Testis (tissue), 3 donors: ENCODE measurements around the gene TBC1D10B. TPM values are rescaled to one million over a fixed set of nuclear protein-coding genes. Genes with fewer than 3 reads are reported as not detected.
"Not testable (repeated sequence)": the region's sequence is repeated elsewhere in the genome, so short reads cannot be mapped to it uniquely, and the experiment has no call there.

Experiments used
- DNase-seq: peaks from one replicate; pipeline ENCODE4 v3.0.0-alpha.2; 2019
- H3K27ac ChIP-seq, 2 donors: fragments of 200-600 bp; sonication (generic); one replicate each; pipeline ENCODE4 v1.5.1; 2019
- H3K27me3 ChIP-seq: fragments of 200-600 bp; sonication (generic); one replicate; pipeline ENCODE4 v1.5.1; 2019
- H3K36me3 ChIP-seq: fragments of 200-600 bp; sonication (generic); one replicate; pipeline ENCODE4 v1.5.1; 2017; ENCODE audit warnings: low read depth; ENCODE audit errors: missing control alignments
- H3K4me1 ChIP-seq: fragments of 200-600 bp; sonication (generic); one replicate; pipeline ENCODE4 v1.5.1; 2019
- H3K4me3 ChIP-seq, 2 donors: fragments of 200-600 bp; sonication (generic); one replicate each; pipeline ENCODE4 v1.5.1; 2017 to 2019
- H3K9me3 ChIP-seq: fragments of 200-600 bp; sonication (generic); one replicate; pipeline ENCODE4 v1.5.1; 2017
- POLR2A ChIP-seq: fragments of 450-650 bp; IDR thresholded peaks from one replicate; pipeline ENCODE4 v1.6.1; 2017; ENCODE audit warnings: antibody characterized with exemption, mild to moderate bottlenecking, moderate library complexity
- WGBS, 2 donors: methylation state at CpG; one replicate each; pipeline ENCODE4 v1.1.5; 2018; 5-methylcytosine and 5-hydroxymethylcytosine counted together
- intact Hi-C: fragments of 100-400 bp; cut with DNase I; formaldehyde crosslinking; loops from one replicate; pipeline ENCODE4 v1.15.1; 2023; ENCODE audit warnings: low total_unique reads
- polyA plus RNA-seq: library from polyadenylated mRNA; stranded (reverse); fragments of 350-450 nt; fragmentation: Illumina TruSeq; extraction: RNeasy Lipid Tissue Mini Kit (QIAGEN cat#74804); gene quantifications from one replicate; pipeline ENCODE4 v1.2.3, GENCODE V29; 2014; ENCODE audit warnings: low read depth, low replicate concordance; ENCODE audit not compliant: insufficient read depth
- total RNA-seq, 2 donors: library from RNA; depleted of rRNA; stranded (reverse); fragments of >200 nt; gene quantifications; one replicate each; pipeline ENCODE4 v1.2.3, GENCODE V29; 2016
- TF ChIP-seq, protein P1 (sequence below), 3 experiments: fragments of 450-650 bp in 2 of 3; fragments of 200-600 bp in 1 of 3; sonication (generic) in 1 of 3; IDR thresholded peaks; one replicate each; pipeline ENCODE4 v1.5.1; 2016 to 2019; ENCODE audit warnings: antibody characterized with exemption in 3 of 3, mild to moderate bottlenecking in 2 of 3, moderate library complexity in 1 of 3

Gene TBC1D10B
- total and polyA plus RNA-seq, 3 donors from 2014 or later = 60.5 to 86.2 (median 64.0) TPM

DNA sequence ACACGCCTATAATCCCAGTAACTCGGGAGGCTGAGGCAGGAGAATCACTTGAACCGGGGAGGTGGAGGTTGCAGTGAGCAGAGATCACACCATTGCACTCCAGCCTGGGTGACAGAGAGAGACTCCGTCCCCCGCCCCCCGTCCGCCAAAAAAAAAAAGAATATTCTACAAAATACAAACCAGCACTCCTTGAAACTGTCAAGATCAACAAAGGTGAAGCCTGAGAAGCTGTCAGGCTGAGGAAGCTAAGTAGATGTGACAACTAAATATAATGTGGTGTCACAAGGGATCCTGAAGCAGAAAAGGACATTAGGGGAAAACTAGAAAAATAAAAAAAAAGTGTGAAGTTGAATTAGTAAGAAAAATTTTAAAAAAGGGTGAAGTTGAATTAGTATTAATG, 21.4 kb downstream of the TBC1D10B start:
- no peak for DNase-seq
- H3K27me3 ChIP-seq = no peaks in the 10 kb centered on the region
- H3K36me3 ChIP-seq = no peaks in the 10 kb centered on the region
- H3K4me3 ChIP-seq = no peak overlapping the region
- H3K27ac ChIP-seq = no peak overlapping the region
- intact Hi-C loops = no loop called here
- no peaks in the 10 kb centered on the region for H3K9me3 ChIP-seq
- peaks cover 17% of the 10 kb centered on the region for H3K4me1 ChIP-seq
- TF ChIP-seq, protein P1, sequence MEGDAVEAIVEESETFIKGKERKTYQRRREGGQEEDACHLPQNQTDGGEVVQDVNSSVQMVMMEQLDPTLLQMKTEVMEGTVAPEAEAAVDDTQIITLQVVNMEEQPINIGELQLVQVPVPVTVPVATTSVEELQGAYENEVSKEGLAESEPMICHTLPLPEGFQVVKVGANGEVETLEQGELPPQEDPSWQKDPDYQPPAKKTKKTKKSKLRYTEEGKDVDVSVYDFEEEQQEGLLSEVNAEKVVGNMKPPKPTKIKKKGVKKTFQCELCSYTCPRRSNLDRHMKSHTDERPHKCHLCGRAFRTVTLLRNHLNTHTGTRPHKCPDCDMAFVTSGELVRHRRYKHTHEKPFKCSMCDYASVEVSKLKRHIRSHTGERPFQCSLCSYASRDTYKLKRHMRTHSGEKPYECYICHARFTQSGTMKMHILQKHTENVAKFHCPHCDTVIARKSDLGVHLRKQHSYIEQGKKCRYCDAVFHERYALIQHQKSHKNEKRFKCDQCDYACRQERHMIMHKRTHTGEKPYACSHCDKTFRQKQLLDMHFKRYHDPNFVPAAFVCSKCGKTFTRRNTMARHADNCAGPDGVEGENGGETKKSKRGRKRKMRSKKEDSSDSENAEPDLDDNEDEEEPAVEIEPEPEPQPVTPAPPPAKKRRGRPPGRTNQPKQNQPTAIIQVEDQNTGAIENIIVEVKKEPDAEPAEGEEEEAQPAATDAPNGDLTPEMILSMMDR (IDR thresholded peaks at IDR 0.05) = no peak
- no peak for TF ChIP-seq POLR2A
- 87 to 97% methylated on average over 7 of the region's 7 CpGs for WGBS, 2 donors

DNA sequence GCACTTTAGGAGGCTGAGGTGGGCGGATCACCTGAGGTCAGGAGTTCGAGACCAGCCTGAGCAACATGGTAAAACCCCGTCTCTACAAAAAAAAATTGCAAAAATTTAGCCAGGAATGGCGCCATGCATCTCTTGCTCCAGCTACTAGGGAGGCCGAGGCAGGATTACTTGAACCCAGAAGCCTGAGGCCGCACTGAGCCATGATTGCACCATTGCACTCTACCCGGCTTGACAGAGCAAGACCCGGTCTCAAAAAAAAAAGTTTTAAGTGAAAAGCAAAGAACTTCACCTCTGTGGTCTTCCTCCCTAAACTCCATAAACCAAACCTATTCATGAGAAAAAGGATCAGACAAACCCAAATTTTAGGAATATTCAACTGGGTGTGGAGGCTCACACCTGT, 22.2 kb downstream of the TBC1D10B start:
- DNase-seq = no peak
- H3K36me3 ChIP-seq = no peaks in the 10 kb centered on the region
- H3K4me3 ChIP-seq = no peak overlapping the region
- TF ChIP-seq, protein P1 (IDR thresholded peaks at IDR 0.05) = no peak
- TF ChIP-seq POLR2A = no peak
- H3K4me1 ChIP-seq = peaks cover 16% of the 10 kb centered on the region
- WGBS, 2 donors = 92 to 96% methylated on average over 8 of the region's 8 CpGs
- no peaks in the 10 kb centered on the region for H3K27me3 ChIP-seq
- intact Hi-C loops = no loop called here
- H3K9me3 ChIP-seq = no peaks in the 10 kb centered on the region
- H3K27ac ChIP-seq = no peak overlapping the region

DNA sequence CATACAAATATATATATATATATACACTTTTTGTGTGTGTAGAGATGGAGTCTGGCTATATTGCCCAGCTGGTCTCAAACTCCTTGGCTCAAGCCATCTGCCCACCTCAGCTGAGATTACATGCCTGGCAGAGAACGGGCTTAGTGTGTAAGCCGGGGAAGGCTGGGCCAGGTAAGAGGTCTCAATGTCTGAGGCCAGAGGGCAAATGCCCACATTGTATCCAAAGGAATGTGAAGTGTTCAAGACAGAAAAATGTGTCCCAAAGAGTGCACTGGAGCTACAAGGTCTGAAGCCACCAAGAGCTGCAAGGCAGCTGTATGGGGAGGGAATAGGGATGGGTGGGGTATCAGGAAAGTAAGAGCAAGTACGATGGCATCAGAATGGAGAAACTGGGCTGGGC, 24.0 kb downstream of the TBC1D10B start:
- Histone ChIP-seq H3K9me3 (no peaks in the 10 kb centered on the region), H3K27ac (no peak overlapping the region), H3K4me3 (no peak overlapping the region), H3K27me3 (no peaks in the 10 kb centered on the region), H3K36me3 (no peaks in the 10 kb centered on the region), H3K4me1 (no peaks in the 10 kb centered on the region)
- no peak for DNase-seq
- intact Hi-C loops = no loop called here
- TF ChIP-seq, protein P1 (IDR thresholded peaks at IDR 0.05) = no peak
- TF ChIP-seq POLR2A = no peak
- WGBS, 2 donors = 95 to 98% methylated on average over 3 of the region's 3 CpGs

DNA sequence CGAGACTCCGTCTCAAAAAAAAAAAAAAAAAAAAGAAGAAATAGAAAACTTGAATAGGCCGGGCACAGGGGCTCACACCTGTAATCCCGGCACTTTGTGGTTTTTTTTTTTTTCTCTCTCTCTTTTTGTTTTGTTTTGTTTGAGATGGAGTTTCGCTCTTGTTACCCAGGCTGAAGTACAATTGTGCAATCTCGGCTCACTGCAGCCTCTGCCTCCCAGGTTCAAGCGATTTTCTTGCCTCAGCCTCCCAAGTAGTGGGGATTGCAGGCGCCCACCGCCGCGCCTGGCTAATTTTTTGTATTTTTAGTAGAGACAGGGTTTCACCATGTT, 26.8 kb downstream of the TBC1D10B start:
- H3K27me3 ChIP-seq, H3K36me3 ChIP-seq, H3K9me3 ChIP-seq, DNase-seq, H3K4me1 ChIP-seq, intact Hi-C loops, H3K27ac ChIP-seq, H3K4me3 ChIP-seq: not testable (repeated sequence)
- WGBS, 2 donors = 96 to 98% methylated on average over 11 of the region's 11 CpGs

DNA sequence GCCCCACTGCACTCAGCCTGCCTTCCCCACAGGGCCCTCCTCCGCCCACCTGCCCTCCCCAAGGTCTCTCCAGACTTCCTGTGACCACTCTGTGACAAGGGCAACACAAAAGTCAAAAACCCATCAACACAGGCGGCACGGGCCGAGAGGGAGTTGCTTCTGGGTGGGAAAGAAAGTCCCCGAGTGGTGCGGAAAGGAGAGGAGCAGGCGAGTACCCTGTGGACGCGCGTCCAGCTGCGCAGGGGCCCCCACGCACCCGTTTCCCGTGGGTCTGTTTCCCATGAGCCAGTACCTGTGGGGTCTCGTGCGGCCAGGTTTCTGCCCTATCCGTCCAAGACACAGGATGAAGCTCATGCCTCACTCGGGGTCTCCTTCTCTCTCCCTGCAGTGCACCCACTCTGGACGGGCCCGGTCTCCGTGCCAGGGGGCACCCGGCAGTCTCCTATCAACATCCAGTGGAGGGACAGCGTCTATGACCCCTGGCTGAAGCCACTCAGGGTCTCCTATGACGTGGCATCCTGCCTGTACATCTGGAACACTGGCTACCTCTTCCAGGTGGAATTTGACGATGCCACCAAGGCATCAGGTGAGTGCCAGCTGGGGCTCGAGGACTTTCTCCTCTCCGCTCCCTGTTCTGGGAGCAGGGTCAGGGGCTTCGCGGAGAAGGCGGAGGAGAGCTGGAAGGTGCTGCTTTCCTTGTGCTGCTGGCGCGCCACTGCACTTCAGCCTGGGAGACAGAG, 27.4 kb downstream of the TBC1D10B start:
- WGBS, 2 donors = 88 to 92% methylated on average over 26 to 32 of the region's 32 CpGs
- no peak overlapping the region for H3K27ac ChIP-seq
- H3K4me1 ChIP-seq = peaks cover 10% of the 10 kb centered on the region
- no peaks in the 10 kb centered on the region for H3K36me3 ChIP-seq
- H3K4me3 ChIP-seq = no peak overlapping the region
- DNase-seq = no peak
- H3K9me3 ChIP-seq = no peaks in the 10 kb centered on the region
- TF ChIP-seq, protein P1 (IDR thresholded peaks at IDR 0.05) = no peak
- TF ChIP-seq POLR2A = no peak
- H3K27me3 ChIP-seq = no peaks in the 10 kb centered on the region
- intact Hi-C loops = no loop called here

DNA sequence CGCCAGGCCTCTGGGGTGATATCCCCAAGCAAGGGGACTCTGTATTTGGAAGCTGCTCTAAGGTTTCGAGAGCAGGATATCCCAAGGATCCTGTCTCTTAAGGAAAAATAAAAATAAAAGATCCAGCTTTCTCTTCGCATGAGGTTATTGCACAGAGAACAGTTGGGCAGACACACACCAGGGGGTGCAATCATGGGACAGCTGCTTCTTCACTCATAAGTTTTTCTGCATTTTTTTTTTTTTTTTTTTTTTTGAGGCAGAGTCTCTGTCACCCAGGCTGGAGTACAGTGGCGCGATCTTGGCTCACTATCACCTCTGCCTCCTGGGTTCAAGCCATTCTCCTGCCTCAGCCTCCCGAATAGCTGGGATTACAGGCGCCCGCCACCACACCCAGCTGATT, 28.3 kb downstream of the TBC1D10B start:
- H3K4me3 ChIP-seq, H3K27me3 ChIP-seq, intact Hi-C loops, H3K9me3 ChIP-seq, H3K27ac ChIP-seq, H3K36me3 ChIP-seq: not testable (repeated sequence)
- 83 to 89% methylated on average over 8 of the region's 8 CpGs for WGBS, 2 donors
- DNase-seq = peak; percentile 13
- H3K4me1 ChIP-seq = peaks cover 12% of the 10 kb centered on the region
